B cell (primary cell): ENCODE measurements around the gene AFF2. TPM values are rescaled to one million over a fixed set of nuclear protein-coding genes. Genes with fewer than 3 reads are reported as not detected.

Source experiments
- ATAC-seq: fragments of 200-7000 bp; cut with Tn5 transposase; one replicate; pipeline ENCODE4 v1.10.0; 2021; ENCODE audit warnings: low read depth, mild to moderate bottlenecking, moderate number of reproducible peaks, moderate library complexity
- CTCF ChIA-PET: fragments of 350-600 bp; sonication (Branson Sonifier 250); formaldehyde crosslinking; loops from one replicate; lab custom pipeline; 2021; ENCODE audit warnings: antibody characterized with exemption, inconsistent platforms; lab: Charles Lee
- POLR2A ChIA-PET: fragments of 350-600 bp; sonication (Branson Sonifier 250); formaldehyde crosslinking; loops from one replicate; lab custom pipeline; 2021; ENCODE audit warnings: antibody characterized with exemption; lab: Charles Lee
- DNase-seq: peaks from one replicate; pipeline ENCODE4 v3.0.0; 2013
- H2AFZ ChIP-seq: 2 replicates; pipeline ENCODE4 v1.6.1; 2012; ENCODE audit warnings: mild to moderate bottlenecking, low read depth, low read length; ENCODE audit not compliant: insufficient read depth, poor library complexity, severe bottlenecking
- H3K27ac ChIP-seq, 2 donors: 1 replicate in 1 of 2; 2 replicates in 1 of 2; pipeline ENCODE4 v1.5.1; 2012 to 2013; ENCODE audit warnings: low read length in 2 of 2, mild to moderate bottlenecking in 2 of 2, moderate library complexity in 1 of 2
- H3K27me3 ChIP-seq, 4 experiments: fragments of 200-600 bp in 1 of 4; sonication (generic) in 1 of 4; replicated peaks in 1 of 4; 1 replicate in 2 of 4; 2 replicates in 2 of 4; pipeline versions ENCODE4 v1.6.1 to v1.7.0; 2013 to 2016; ENCODE audit warnings: low read length in 3 of 4, mild to moderate bottlenecking in 2 of 4, mixed read lengths in 1 of 4, moderate library complexity in 1 of 4; ENCODE audit not compliant: insufficient read depth in 4 of 4, control insufficient read depth in 3 of 4; ENCODE audit errors: control extremely low read depth in 1 of 4
- H3K36me3 ChIP-seq, 2 experiments: replicated peaks in 1 of 2; 1 replicate in 1 of 2; 2 replicates in 1 of 2; pipeline versions ENCODE4 v1.6.1 to v1.7.1; 2013; ENCODE audit warnings: low read length in 1 of 2; ENCODE audit not compliant: insufficient read depth in 2 of 2, control insufficient read depth in 1 of 2; ENCODE audit errors: control extremely low read depth in 1 of 2, extremely low read depth in 1 of 2
- H3K4me1 ChIP-seq, 2 donors: fragments of 200-600 bp in 1 of 2; sonication (generic) in 1 of 2; 1 replicate in 1 of 2; 2 replicates in 1 of 2; pipeline versions ENCODE4 v1.5.1 to v1.6.1; 2013 to 2017; ENCODE audit warnings: low read length in 2 of 2; ENCODE audit not compliant: control insufficient read depth in 2 of 2, insufficient read depth in 2 of 2
- H3K4me2 ChIP-seq: replicated peaks from 2 replicates; pipeline ENCODE3; 2012; ENCODE audit warnings: mild to moderate bottlenecking, low read depth, low read length; ENCODE audit not compliant: poor library complexity, severe bottlenecking
- H3K4me3 ChIP-seq, 5 experiments: fragments of 200-600 bp in 1 of 5; sonication (generic) in 1 of 5; 1 replicate in 3 of 5; 2 replicates in 2 of 5; pipeline versions ENCODE4 v1.5.1 to v1.7.0; 2011 to 2016; ENCODE audit warnings: low read length in 4 of 5, mild to moderate bottlenecking in 4 of 5, low read depth in 2 of 5, control low read depth in 1 of 5, moderate library complexity in 1 of 5; ENCODE audit not compliant: insufficient read depth in 1 of 5; ENCODE audit errors: control extremely low read depth in 1 of 5, extremely low read depth in 1 of 5
- H3K79me2 ChIP-seq: fragments of 200-600 bp; sonication (generic); one replicate; pipeline ENCODE4 v1.6.0; 2016; ENCODE audit warnings: low read length; ENCODE audit not compliant: control insufficient read depth, insufficient read depth
- H3K9ac ChIP-seq: fragments of 200-600 bp; sonication (generic); 2 replicates; pipeline ENCODE4 v1.6.1; 2017; ENCODE audit warnings: mild to moderate bottlenecking, low read length, moderate library complexity
- H3K9me3 ChIP-seq, 3 donors: one replicate each; pipeline versions ENCODE4 v1.6.1 to v1.7.1; 2013; ENCODE audit warnings: low read length in 2 of 3; ENCODE audit not compliant: control insufficient read depth in 2 of 3, insufficient read depth in 1 of 3; ENCODE audit errors: control extremely low read depth in 1 of 3
- H4K20me1 ChIP-seq: 2 replicates; pipeline ENCODE4 v1.6.0; 2012; ENCODE audit warnings: mild to moderate bottlenecking, low read length; ENCODE audit not compliant: insufficient read depth, control insufficient read depth, poor library complexity, severe bottlenecking
- H3K27ac Mint-ChIP-seq: one replicate; pipeline ENCODE4 v1.8.0; 2021; ENCODE audit warnings: mixed read lengths
- H3K27me3 Mint-ChIP-seq: one replicate; pipeline ENCODE4 v1.8.0; 2021; ENCODE audit warnings: mixed read lengths
- H3K4me1 Mint-ChIP-seq: one replicate; pipeline ENCODE4 v1.8.0; 2021; ENCODE audit warnings: mixed read lengths
- H3K4me3 Mint-ChIP-seq: one replicate; pipeline ENCODE4 v1.8.0; 2021; ENCODE audit warnings: mixed read lengths
- H3K9me3 Mint-ChIP-seq: one replicate; pipeline ENCODE4 v1.8.0; 2022; ENCODE audit warnings: mixed read lengths; ENCODE audit not compliant: insufficient read depth
- EZH2 ChIP-seq: IDR thresholded peaks from 2 replicates; pipeline ENCODE4 v1.6.1; 2012; ENCODE audit warnings: borderline replicate concordance, low read depth, mild to moderate bottlenecking, moderate library complexity, low read length; ENCODE audit not compliant: insufficient read depth, poor library complexity, severe bottlenecking
- WGBS: methylation state at CpG from one replicate; pipeline ENCODE4 v1.1.5; 2013; ENCODE audit warnings: missing lambda C conversion rate; ENCODE audit not compliant: insufficient coverage; 5-methylcytosine and 5-hydroxymethylcytosine counted together
- intact Hi-C: fragments of 100-400 bp; cut with micrococcal nuclease; formaldehyde crosslinking; loops from one replicate; pipeline ENCODE4 v1.10.0; 2022
- polyA plus RNA-seq: library from polyadenylated mRNA; depleted of rRNA; stranded (reverse); fragments of >200 nt; gene quantifications from 2 replicates; pipeline ENCODE4 v1.2.3, GENCODE V29; 2012
- total RNA-seq, 2 donors: library from RNA; stranded (reverse); fragments of 120-200 nt in 1 of 2; gene quantifications; 1 replicate in 1 of 2; 2 replicates in 1 of 2; pipeline versions ENCODE4 v1.2.3 to v1.2.4, GENCODE V29; 2013 to 2022
- TF ChIP-seq, protein P1 (sequence below): fragments of 200-600 bp; IDR thresholded peaks from one replicate; pipeline ENCODE4 v1.8.0; 2022; ENCODE audit warnings: antibody characterized with exemption, mild to moderate bottlenecking

AFF2 gene
- total and polyA plus RNA-seq, 2 donors (not counting 1 experiment from before 2014, with no cell fraction given), result 0.06 to 12.0 TPM

DNA sequence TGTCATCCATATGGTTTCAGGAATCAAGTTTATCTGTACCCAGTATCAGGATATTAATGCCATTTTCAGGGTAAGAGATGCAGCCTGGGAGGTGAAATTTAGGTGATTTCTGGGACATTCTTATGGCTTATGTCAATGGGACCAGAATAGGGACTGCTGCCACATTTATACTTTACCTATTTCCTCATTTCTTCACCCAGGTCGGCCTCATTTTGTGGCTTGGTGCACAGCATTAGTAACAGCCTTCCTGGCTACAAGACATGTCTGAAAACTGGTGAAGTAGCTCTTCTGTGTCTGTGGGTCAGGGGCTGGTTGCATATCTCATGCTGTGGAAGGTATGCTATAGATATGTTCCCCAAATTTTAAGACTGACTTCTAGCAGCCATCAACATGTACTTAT is 284.8 kb downstream of the AFF2 start:
- peaks cover 10% of the 10 kb centered on the region for H3K4me1 Mint-ChIP-seq

DNA sequence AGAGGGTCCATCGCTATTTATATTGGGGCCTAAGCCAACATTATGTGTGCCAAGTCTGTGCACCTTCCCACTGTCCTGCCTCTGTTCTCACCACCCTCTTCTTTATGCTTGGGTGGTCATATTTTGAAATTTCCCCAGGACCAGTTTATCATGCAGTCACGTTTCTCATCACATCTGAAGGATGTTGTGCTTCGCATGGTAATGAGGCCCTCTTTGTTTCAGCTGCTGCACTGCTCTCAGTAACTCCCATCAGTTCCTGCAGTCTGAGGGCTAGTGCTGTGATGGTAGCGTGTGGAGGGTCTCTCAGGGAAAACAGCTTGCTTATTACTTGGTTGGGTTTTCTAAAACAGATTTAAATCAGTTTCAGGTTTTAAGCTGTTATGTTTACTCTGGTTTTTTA is 288.0 kb downstream of the AFF2 start:
- H3K36me3 ChIP-seq, result no peaks in the 10 kb centered on the region
- ATAC-seq (no peak), DNase-seq (no peak)
- H3K4me1 Mint-ChIP-seq, result peaks cover 10% of the 10 kb centered on the region
- no peak overlapping the region for H3K4me2 ChIP-seq
- no peaks in the 10 kb centered on the region for H3K9me3 ChIP-seq
- no peak overlapping the region for H3K4me3 Mint-ChIP-seq
- H2AFZ ChIP-seq, result no peak overlapping the region
- no peak overlapping the region for H3K27ac ChIP-seq
- H3K4me1 ChIP-seq, result no peaks in the 10 kb centered on the region
- no peaks in the 10 kb centered on the region for H3K79me2 ChIP-seq
- CTCF ChIA-PET, result no interaction called here
- WGBS, result 60% methylated on average over 3 of the region's 4 CpGs
- no peaks in the 10 kb centered on the region for H3K9me3 Mint-ChIP-seq
- no peak for TF ChIP-seq EZH2
- TF ChIP-seq, protein P1, sequence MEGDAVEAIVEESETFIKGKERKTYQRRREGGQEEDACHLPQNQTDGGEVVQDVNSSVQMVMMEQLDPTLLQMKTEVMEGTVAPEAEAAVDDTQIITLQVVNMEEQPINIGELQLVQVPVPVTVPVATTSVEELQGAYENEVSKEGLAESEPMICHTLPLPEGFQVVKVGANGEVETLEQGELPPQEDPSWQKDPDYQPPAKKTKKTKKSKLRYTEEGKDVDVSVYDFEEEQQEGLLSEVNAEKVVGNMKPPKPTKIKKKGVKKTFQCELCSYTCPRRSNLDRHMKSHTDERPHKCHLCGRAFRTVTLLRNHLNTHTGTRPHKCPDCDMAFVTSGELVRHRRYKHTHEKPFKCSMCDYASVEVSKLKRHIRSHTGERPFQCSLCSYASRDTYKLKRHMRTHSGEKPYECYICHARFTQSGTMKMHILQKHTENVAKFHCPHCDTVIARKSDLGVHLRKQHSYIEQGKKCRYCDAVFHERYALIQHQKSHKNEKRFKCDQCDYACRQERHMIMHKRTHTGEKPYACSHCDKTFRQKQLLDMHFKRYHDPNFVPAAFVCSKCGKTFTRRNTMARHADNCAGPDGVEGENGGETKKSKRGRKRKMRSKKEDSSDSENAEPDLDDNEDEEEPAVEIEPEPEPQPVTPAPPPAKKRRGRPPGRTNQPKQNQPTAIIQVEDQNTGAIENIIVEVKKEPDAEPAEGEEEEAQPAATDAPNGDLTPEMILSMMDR, result no peak
- no peak overlapping the region for H3K27ac Mint-ChIP-seq
- no peak overlapping the region for H3K4me3 ChIP-seq
- POLR2A ChIA-PET, result no interaction called here
- H3K27me3 ChIP-seq, result no peaks in the 10 kb centered on the region
- intact Hi-C loops, result no loop called here
- H4K20me1 ChIP-seq, result no peaks in the 10 kb centered on the region
- H3K9ac ChIP-seq, result no peak overlapping the region
- no peaks in the 10 kb centered on the region for H3K27me3 Mint-ChIP-seq

More for the DNA sequence above, 284.8 kb downstream of the AFF2 start:
- Histone ChIP-seq H3K4me1 (no peaks in the 10 kb centered on the region), H3K27me3 (no peaks in the 10 kb centered on the region), H3K36me3 (no peaks in the 10 kb centered on the region), H3K9ac (no peak overlapping the region), H2AFZ (no peak overlapping the region), H3K9me3 (no peaks in the 10 kb centered on the region), H4K20me1 (no peaks in the 10 kb centered on the region), H3K79me2 (no peaks in the 10 kb centered on the region), H3K4me3 (no peak overlapping the region), H3K4me2 (no peak overlapping the region), H3K27ac (no peak overlapping the region)
- TF ChIP-seq, protein P1, result no peak
- no peak for TF ChIP-seq EZH2
- Mint-ChIP-seq H3K9me3 (no peaks in the 10 kb centered on the region), H3K4me3 (peak overlapping the region; percentile 66), H3K27me3 (no peaks in the 10 kb centered on the region), H3K27ac (peak overlapping the region; percentile 13)
- DNase-seq (no peak), ATAC-seq (no peak)
- WGBS, result no CpG with 5 or more reads among the region's 1 CpG
- intact Hi-C loops, result no loop called here
- ChIA-PET POLR2A (no interaction called here), CTCF (no interaction called here)
